ENCODE measurements around the gene CBFB.

CBFB gene

GRCh38 chr16:67077871-67078270 lies 48.9 kb downstream of the CBFB start:
- H3K4me1 ChIP-seq (ENCODE audit: low read depth, poor library complexity, severe bottlenecking) = peaks cover 9% of the 10 kb centered on the region
- no peaks in the 10 kb centered on the region for H3K79me2 ChIP-seq (ENCODE audit: insufficient read depth, low read depth)
- no peak overlapping the region for H2AFZ ChIP-seq (ENCODE audit: low read depth)
- peaks cover 8% of the 10 kb centered on the region; the same call in 1 of the 2 replicates for H3K36me3 ChIP-seq (ENCODE audit: insufficient read depth)
- H3K4me3 ChIP-seq (IDR thresholded peaks at IDR 0.05; ENCODE audit: insufficient read depth, low read depth, low read length) = no peak overlapping the region
- no peak for TF ChIP-seq CTCF (conservative IDR thresholded peaks at IDR 0.05; ENCODE audit: low read depth, low read length)
- no peak overlapping the region for H3K27ac ChIP-seq
- H3K4me2 ChIP-seq = no peak overlapping the region
- no peak overlapping the region for H3K9ac ChIP-seq
- H3K27me3 ChIP-seq (ENCODE audit: insufficient read depth, low read depth) = no peaks in the 10 kb centered on the region
- H4K20me1 ChIP-seq (ENCODE audit: insufficient read depth) = no peaks in the 10 kb centered on the region

GRCh38 chr16:67082100-67082499 lies 53.2 kb downstream of the CBFB start:
- H3K36me3 ChIP-seq (ENCODE audit: insufficient read depth) = no peaks in the 10 kb centered on the region; the same call in 1 of the 2 replicates

GRCh38 chr16:67082891-67083290 lies 53.9 kb downstream of the CBFB start:
- Histone ChIP-seq H3K4me2 (peak overlapping the region; percentile 27; the same call in 1 of the 2 replicates), H3K4me1 (ENCODE audit: low read depth, poor library complexity, severe bottlenecking) (peaks cover 28% of the 10 kb centered on the region), H3K27ac (no peak overlapping the region), H4K20me1 (ENCODE audit: insufficient read depth) (no peaks in the 10 kb centered on the region), H3K4me3 (IDR thresholded peaks at IDR 0.05; ENCODE audit: insufficient read depth, low read depth, low read length) (no peak overlapping the region), H3K36me3 (ENCODE audit: insufficient read depth) (no peaks in the 10 kb centered on the region; the same call in 1 of the 2 replicates), H3K79me2 (ENCODE audit: insufficient read depth, low read depth) (no peaks in the 10 kb centered on the region), H2AFZ (ENCODE audit: low read depth) (no peak overlapping the region), H3K9ac (no peak overlapping the region), H3K27me3 (ENCODE audit: insufficient read depth, low read depth) (no peaks in the 10 kb centered on the region)
- TF ChIP-seq CTCF (conservative IDR thresholded peaks at IDR 0.05; ENCODE audit: low read depth, low read length) = no peak

More at GRCh38 chr16:67082100-67082499, 53.2 kb downstream of the CBFB start:
- Histone ChIP-seq H3K4me2 (no peak overlapping the region), H4K20me1 (ENCODE audit: insufficient read depth) (no peaks in the 10 kb centered on the region), H3K27ac (no peak overlapping the region), H3K9ac (no peak overlapping the region), H3K79me2 (ENCODE audit: insufficient read depth, low read depth) (no peaks in the 10 kb centered on the region), H3K4me1 (ENCODE audit: low read depth, poor library complexity, severe bottlenecking) (peaks cover 28% of the 10 kb centered on the region), H3K4me3 (IDR thresholded peaks at IDR 0.05; ENCODE audit: insufficient read depth, low read depth, low read length) (no peak overlapping the region), H3K27me3 (ENCODE audit: insufficient read depth, low read depth) (no peaks in the 10 kb centered on the region), H2AFZ (ENCODE audit: low read depth) (no peak overlapping the region)
- TF ChIP-seq CTCF (conservative IDR thresholded peaks at IDR 0.05; ENCODE audit: low read depth, low read length) = no peak

GRCh38 chr16:67084345-67085028 lies 55.5 kb downstream of the CBFB start:
- Histone ChIP-seq H3K4me1 (ENCODE audit: low read depth, poor library complexity, severe bottlenecking) (peaks cover 34% of the 10 kb centered on the region), H3K9ac (no peak overlapping the region), H3K27ac (no peak overlapping the region), H4K20me1 (ENCODE audit: insufficient read depth) (no peaks in the 10 kb centered on the region), H3K27me3 (ENCODE audit: insufficient read depth, low read depth) (no peaks in the 10 kb centered on the region), H3K4me3 (IDR thresholded peaks at IDR 0.05; ENCODE audit: insufficient read depth, low read depth, low read length) (no peak overlapping the region), H2AFZ (ENCODE audit: low read depth) (no peak overlapping the region), H3K36me3 (ENCODE audit: insufficient read depth) (no peaks in the 10 kb centered on the region; the same call in 1 of the 2 replicates), H3K4me2 (no peak overlapping the region), H3K79me2 (ENCODE audit: insufficient read depth, low read depth) (no peaks in the 10 kb centered on the region)
- TF ChIP-seq CTCF (conservative IDR thresholded peaks at IDR 0.05; ENCODE audit: low read depth, low read length) = no peak
